Measurements from ENCODE around the gene DOC2B.

Gene DOC2B

DNA sequence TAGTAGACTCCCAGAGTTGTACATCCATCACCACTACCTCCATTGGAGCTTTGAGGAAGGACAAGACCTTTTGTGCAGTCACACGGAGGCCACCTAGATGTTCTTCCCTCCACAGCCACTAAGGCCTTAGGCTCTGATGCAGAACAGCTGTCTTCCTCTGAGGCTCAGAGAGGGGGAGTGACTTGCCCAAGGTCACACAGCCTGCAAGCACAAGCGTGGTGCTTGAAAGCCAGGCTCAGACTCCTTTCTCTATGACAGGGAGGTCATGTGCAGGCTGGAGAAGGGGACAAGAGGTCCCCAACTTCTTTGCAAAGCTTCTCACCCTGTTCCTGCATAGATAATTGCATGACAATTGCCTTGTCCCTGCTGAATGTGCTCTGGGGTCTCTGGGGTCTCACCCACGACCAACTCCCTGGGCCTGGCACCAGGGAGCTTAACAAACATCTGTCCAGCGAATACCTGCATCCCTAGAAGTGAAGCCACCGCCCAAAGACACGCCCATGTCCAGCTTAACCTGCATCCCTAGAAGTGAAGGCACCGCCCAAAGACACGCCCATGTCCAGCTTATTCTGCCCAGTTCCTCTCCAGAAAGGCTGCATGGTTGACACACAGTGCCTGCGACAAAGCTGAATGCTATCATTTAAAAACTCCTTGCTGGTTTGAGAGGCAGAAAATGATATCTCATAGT is 31.4 kb downstream of the DOC2B start:
- Histone ChIP-seq H3K23ac (ENCODE audit: low read depth, low read length, poor library complexity) (no peak overlapping the region), H3K18ac (ENCODE audit: low read length) (no peak overlapping the region), H3K36me3 (replicated peaks in 1 of 2; ENCODE audit: control insufficient read depth in 2 of 2, insufficient read depth in 2 of 2, low read length in 2 of 2) (no peaks in the 10 kb centered on the region), H4K91ac (ENCODE audit: low read depth, low read length, poor library complexity) (no peak overlapping the region), H3K4me2 (ENCODE audit: insufficient read depth, low read length, poor library complexity, severe bottlenecking) (no peak overlapping the region), H2AFZ (ENCODE audit: low read length) (no peak overlapping the region), H2BK15ac (ENCODE audit: low read length) (no peak overlapping the region), H2AK5ac (ENCODE audit: low read depth, low read length) (no peak overlapping the region), H3K4me3 (ENCODE audit: low read length in 2 of 2) (no peak overlapping the region), H2BK120ac (ENCODE audit: low read depth, low read length) (no peak overlapping the region), H3K4ac (ENCODE audit: low read length) (no peak overlapping the region), H3K79me1 (ENCODE audit: low read depth, low read length) (no peaks in the 10 kb centered on the region), H3K9me3 (replicated peaks in 1 of 2; ENCODE audit: control insufficient read depth in 2 of 2, insufficient read depth in 1 of 2, low read depth in 1 of 2, low read length in 2 of 2) (peaks cover 0 to 2% of the 10 kb centered on the region in 2 donors), H3K4me1 (ENCODE audit: control insufficient read depth in 2 of 2, insufficient read depth in 1 of 2, low read depth in 1 of 2, low read length in 2 of 2) (peaks cover 0 to 2% of the 10 kb centered on the region in 2 donors), H3K9ac (ENCODE audit: low read depth, low read length, poor library complexity) (no peak overlapping the region), H3K27me3 (ENCODE audit: control insufficient read depth in 3 of 3, insufficient read depth in 3 of 3, low read depth in 1 of 3, low read length in 3 of 3) (peaks cover 0 to 3% (median 0%) of the 10 kb centered on the region in 3 experiments), H2BK12ac (ENCODE audit: low read length) (no peak overlapping the region), H3K27ac (replicated peaks; ENCODE audit: low read length) (no peak overlapping the region), H2BK5ac (ENCODE audit: low read length) (no peak overlapping the region), H4K8ac (ENCODE audit: low read depth, low read length) (no peak overlapping the region), H3K14ac (ENCODE audit: low read length) (no peak overlapping the region)
- no CpG with 5 or more reads among the region's 9 CpGs for WGBS, 2 donors (ENCODE audit: extremely low coverage in 2 of 2, insufficient read length in 2 of 2, insufficient replicate concordance in 1 of 2)
- DNase-seq (ENCODE audit: low spot score): no peak

DNA sequence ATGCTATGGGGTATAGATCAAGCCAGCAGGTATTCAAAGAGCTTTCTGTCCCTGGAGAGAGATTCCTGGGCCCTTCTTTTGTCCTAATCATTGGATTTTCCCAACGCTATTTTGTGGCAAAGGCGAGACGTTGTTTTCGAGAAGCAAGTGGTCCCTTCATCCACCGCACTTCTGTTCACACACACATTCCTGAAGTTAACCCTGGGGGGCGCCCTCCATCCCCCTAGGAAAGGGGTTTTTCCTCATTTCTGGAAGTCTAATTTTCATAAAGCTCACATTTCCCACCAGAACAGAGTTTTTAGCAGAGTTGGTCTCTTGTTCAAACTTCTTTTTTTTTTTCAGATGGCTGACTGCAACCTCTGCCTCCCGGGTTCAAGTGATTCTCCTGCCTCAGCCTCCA is 32.2 kb downstream of the DOC2B start:
- Histone ChIP-seq H4K8ac (ENCODE audit: low read depth, low read length) (no peak overlapping the region), H2BK5ac (ENCODE audit: low read length) (no peak overlapping the region), H3K4me3 (ENCODE audit: low read length in 2 of 2) (no peak overlapping the region), H3K36me3 (replicated peaks in 1 of 2; ENCODE audit: control insufficient read depth in 2 of 2, insufficient read depth in 2 of 2, low read length in 2 of 2) (no peaks in the 10 kb centered on the region), H2AFZ (ENCODE audit: low read length) (no peak overlapping the region), H4K91ac (ENCODE audit: low read depth, low read length, poor library complexity) (no peak overlapping the region), H3K79me1 (ENCODE audit: low read depth, low read length) (no peaks in the 10 kb centered on the region), H2AK5ac (ENCODE audit: low read depth, low read length) (no peak overlapping the region), H3K4me2 (ENCODE audit: insufficient read depth, low read length, poor library complexity, severe bottlenecking) (no peak overlapping the region), H3K27me3 (ENCODE audit: control insufficient read depth in 3 of 3, insufficient read depth in 3 of 3, low read depth in 1 of 3, low read length in 3 of 3) (peaks cover 0 to 3% (median 0%) of the 10 kb centered on the region in 3 experiments), H3K27ac (replicated peaks; ENCODE audit: low read length) (no peak overlapping the region), H2BK120ac (ENCODE audit: low read depth, low read length) (no peak overlapping the region), H3K9me3 (replicated peaks in 1 of 2; ENCODE audit: control insufficient read depth in 2 of 2, insufficient read depth in 1 of 2, low read depth in 1 of 2, low read length in 2 of 2) (peaks cover 0 to 2% of the 10 kb centered on the region in 2 donors), H3K4ac (ENCODE audit: low read length) (no peak overlapping the region), H2BK15ac (ENCODE audit: low read length) (no peak overlapping the region), H3K18ac (ENCODE audit: low read length) (no peak overlapping the region), H3K4me1 (ENCODE audit: control insufficient read depth in 2 of 2, insufficient read depth in 1 of 2, low read depth in 1 of 2, low read length in 2 of 2) (peaks cover 0 to 2% of the 10 kb centered on the region in 2 donors), H2BK12ac (ENCODE audit: low read length) (no peak overlapping the region), H3K9ac (ENCODE audit: low read depth, low read length, poor library complexity) (no peak overlapping the region), H3K14ac (ENCODE audit: low read length) (no peak overlapping the region), H3K23ac (ENCODE audit: low read depth, low read length, poor library complexity) (no peak overlapping the region)
- WGBS, 2 donors (ENCODE audit: extremely low coverage in 2 of 2, insufficient read length in 2 of 2, insufficient replicate concordance in 1 of 2): no CpG with 5 or more reads among the region's 7 CpGs
- DNase-seq (ENCODE audit: low spot score): no peak

DNA sequence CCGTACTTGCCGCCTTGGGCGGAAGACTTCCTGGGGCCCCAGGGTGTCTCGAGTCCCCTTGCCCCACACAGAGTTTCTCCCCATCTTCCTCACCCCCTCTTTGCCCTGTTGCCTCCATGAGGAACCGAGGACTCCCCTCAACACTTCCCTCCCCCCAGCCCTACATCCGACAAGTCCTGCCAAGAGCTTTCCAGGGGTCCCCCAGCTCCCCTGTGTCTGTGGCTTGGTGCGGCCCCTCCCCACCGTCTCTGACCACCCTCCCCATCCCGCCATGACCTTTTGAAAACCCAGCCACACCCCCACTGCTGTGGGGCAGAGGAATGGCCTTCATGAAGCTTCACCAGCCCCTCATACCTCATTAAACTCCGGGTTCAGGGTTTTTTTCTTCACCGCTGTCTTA is 32.7 kb downstream of the DOC2B start:
- Histone ChIP-seq H3K27ac (replicated peaks; ENCODE audit: low read length) (no peak overlapping the region), H4K8ac (ENCODE audit: low read depth, low read length) (no peak overlapping the region), H2BK5ac (ENCODE audit: low read length) (no peak overlapping the region), H3K14ac (ENCODE audit: low read length) (no peak overlapping the region), H4K91ac (ENCODE audit: low read depth, low read length, poor library complexity) (no peak overlapping the region), H3K4ac (ENCODE audit: low read length) (no peak overlapping the region), H2AK5ac (ENCODE audit: low read depth, low read length) (no peak overlapping the region), H2BK12ac (ENCODE audit: low read length) (no peak overlapping the region), H2AFZ (ENCODE audit: low read length) (no peak overlapping the region), H3K18ac (ENCODE audit: low read length) (no peak overlapping the region), H3K36me3 (replicated peaks in 1 of 2; ENCODE audit: control insufficient read depth in 2 of 2, insufficient read depth in 2 of 2, low read length in 2 of 2) (no peaks in the 10 kb centered on the region), H3K23ac (ENCODE audit: low read depth, low read length, poor library complexity) (no peak overlapping the region), H3K4me1 (ENCODE audit: control insufficient read depth in 2 of 2, insufficient read depth in 1 of 2, low read depth in 1 of 2, low read length in 2 of 2) (peaks cover 0 to 2% of the 10 kb centered on the region in 2 donors), H3K9me3 (replicated peaks in 1 of 2; ENCODE audit: control insufficient read depth in 2 of 2, insufficient read depth in 1 of 2, low read depth in 1 of 2, low read length in 2 of 2) (peaks cover 0 to 2% of the 10 kb centered on the region in 2 donors), H3K27me3 (ENCODE audit: control insufficient read depth in 3 of 3, insufficient read depth in 3 of 3, low read depth in 1 of 3, low read length in 3 of 3) (peaks cover 0 to 3% (median 0%) of the 10 kb centered on the region in 3 experiments), H2BK15ac (ENCODE audit: low read length) (no peak overlapping the region), H2BK120ac (ENCODE audit: low read depth, low read length) (no peak overlapping the region), H3K4me3 (ENCODE audit: low read length in 2 of 2) (no peak overlapping the region), H3K4me2 (ENCODE audit: insufficient read depth, low read length, poor library complexity, severe bottlenecking) (no peak overlapping the region), H3K79me1 (ENCODE audit: low read depth, low read length) (no peaks in the 10 kb centered on the region), H3K9ac (ENCODE audit: low read depth, low read length, poor library complexity) (no peak overlapping the region)
- no CpG with 5 or more reads among the region's 11 CpGs for WGBS, 2 donors (ENCODE audit: extremely low coverage in 2 of 2, insufficient read length in 2 of 2, insufficient replicate concordance in 1 of 2)
- DNase-seq (ENCODE audit: low spot score): no peak

DNA sequence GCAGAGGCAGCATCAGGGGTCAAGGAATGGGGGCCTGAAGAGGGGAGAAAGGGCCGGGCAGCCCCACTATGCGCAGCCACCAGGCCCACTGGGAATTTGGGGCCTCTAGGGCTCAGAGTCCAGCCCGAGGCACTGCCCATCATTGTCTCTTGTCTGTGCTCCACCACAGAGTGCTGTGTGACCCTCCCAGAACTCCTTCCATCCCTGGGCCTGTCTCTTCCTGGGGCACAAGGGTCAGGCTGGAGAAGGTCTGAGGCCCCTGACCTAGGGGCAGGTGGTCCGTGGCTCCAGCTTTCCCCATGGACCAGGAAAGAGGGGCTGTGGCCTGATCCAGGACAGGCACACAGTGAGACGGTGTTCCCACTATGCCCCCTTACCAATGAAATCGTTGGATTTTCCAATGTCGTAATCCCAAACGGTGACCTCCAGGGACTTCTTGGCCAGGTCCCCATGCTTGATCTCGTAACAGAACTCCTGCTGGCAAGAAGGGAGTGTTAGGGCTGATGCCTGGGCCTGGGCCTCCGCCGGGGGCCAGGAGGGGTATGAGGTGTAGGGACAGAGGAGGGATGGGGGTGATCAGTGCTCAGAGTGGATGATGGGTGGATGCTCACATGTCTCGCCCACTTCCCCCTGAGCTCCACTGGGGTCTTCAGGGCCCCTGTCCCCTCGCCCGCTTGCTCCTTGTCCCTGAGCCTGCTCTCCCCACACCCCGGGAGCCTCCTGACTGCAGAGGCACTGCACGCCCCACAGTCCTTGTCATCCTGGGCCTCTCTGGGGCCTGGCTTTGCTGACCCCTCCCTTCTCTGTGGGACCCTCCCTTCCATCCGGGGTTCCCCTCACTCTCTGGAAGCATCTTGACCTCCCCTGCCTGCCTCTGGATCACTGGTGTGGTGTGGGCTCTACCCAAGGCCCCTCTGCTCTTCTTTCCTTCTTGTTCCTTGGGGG is 33.4 kb downstream of the DOC2B start:
- no peak overlapping the region for H2BK5ac ChIP-seq (ENCODE audit: low read length)
- H2BK120ac ChIP-seq (ENCODE audit: low read depth, low read length): peak overlapping the region; percentile 20
- no peak overlapping the region for H2BK12ac ChIP-seq (ENCODE audit: low read length)
- H3K27me3 ChIP-seq (ENCODE audit: control insufficient read depth in 3 of 3, insufficient read depth in 3 of 3, low read depth in 1 of 3, low read length in 3 of 3): peaks cover 0 to 3% (median 3%) of the 10 kb centered on the region in 3 experiments
- peak overlapping the region; percentile 48 for H3K18ac ChIP-seq (ENCODE audit: low read length)
- no peaks in the 10 kb centered on the region for H3K36me3 ChIP-seq (replicated peaks in 1 of 2; ENCODE audit: control insufficient read depth in 2 of 2, insufficient read depth in 2 of 2, low read length in 2 of 2)
- H3K14ac ChIP-seq (ENCODE audit: low read length): no peak overlapping the region
- H4K8ac ChIP-seq (ENCODE audit: low read depth, low read length): no peak overlapping the region
- H3K4me2 ChIP-seq (ENCODE audit: insufficient read depth, low read length, poor library complexity, severe bottlenecking): no peak overlapping the region
- no peak overlapping the region for H3K4me3 ChIP-seq (ENCODE audit: low read length in 2 of 2)
- no CpG with 5 or more reads among the region's 17 CpGs for WGBS, 2 donors (ENCODE audit: extremely low coverage in 2 of 2, insufficient read length in 2 of 2, insufficient replicate concordance in 1 of 2)
- no peak overlapping the region for H3K9ac ChIP-seq (ENCODE audit: low read depth, low read length, poor library complexity)
- no peak overlapping the region for H3K27ac ChIP-seq (replicated peaks; ENCODE audit: low read length)
- no peak overlapping the region for H3K4ac ChIP-seq (ENCODE audit: low read length)
- H3K4me1 ChIP-seq (ENCODE audit: control insufficient read depth in 2 of 2, insufficient read depth in 1 of 2, low read depth in 1 of 2, low read length in 2 of 2): peaks cover 0 to 3% of the 10 kb centered on the region in 2 donors
- no peaks in the 10 kb centered on the region for H3K79me1 ChIP-seq (ENCODE audit: low read depth, low read length)
- H4K91ac ChIP-seq (ENCODE audit: low read depth, low read length, poor library complexity): no peak overlapping the region
- no peak for DNase-seq (ENCODE audit: low spot score)
- no peak overlapping the region for H3K23ac ChIP-seq (ENCODE audit: low read depth, low read length, poor library complexity)
- peak overlapping the region; percentile 49 for H2AK5ac ChIP-seq (ENCODE audit: low read depth, low read length)
- H2AFZ ChIP-seq (ENCODE audit: low read length): no peak overlapping the region
- no peak overlapping the region for H2BK15ac ChIP-seq (ENCODE audit: low read length)
- peaks cover 0 to 2% of the 10 kb centered on the region in 2 donors for H3K9me3 ChIP-seq (replicated peaks in 1 of 2; ENCODE audit: control insufficient read depth in 2 of 2, insufficient read depth in 1 of 2, low read depth in 1 of 2, low read length in 2 of 2)

All from neuronal stem cell (in vitro differentiated cells).